Gastrocnemius medialis (tissue), 4 donors: Measurements from ENCODE around the gene CBARP. TPM values are rescaled to one million over a fixed set of nuclear protein-coding genes. Genes with fewer than 3 reads are reported as not detected.

Experiments used
- ATAC-seq, 2 donors: fragments of 150-250 bp; one replicate each; pipeline ENCODE4 v1.9.1; 2016
- DNase-seq, 2 donors: peaks; one replicate each; pipeline ENCODE4 v3.0.0-alpha.2; 2019
- H3K27ac ChIP-seq, 4 donors: fragments of 200-600 bp; sonication (generic); 1 replicate in 1 of 4; 2 replicates in 3 of 4; pipeline ENCODE4 v1.5.1; 2016 to 2018; ENCODE audit warnings: mild to moderate bottlenecking in 2 of 4, moderate library complexity in 1 of 4
- H3K27me3 ChIP-seq, 3 donors: fragments of 200-600 bp; sonication (generic) in 2 of 3; 1 replicate in 1 of 3; 2 replicates in 2 of 3; pipeline versions ENCODE4 v1.5.1 to v1.6.0; 2016 to 2019; ENCODE audit warnings: mild to moderate bottlenecking in 1 of 3, moderate library complexity in 1 of 3
- H3K36me3 ChIP-seq, 2 donors: fragments of 200-600 bp; sonication (generic) in 1 of 2; one replicate each; pipeline ENCODE4 v1.5.1; 2017 to 2018
- H3K4me1 ChIP-seq, 2 donors: fragments of 200-600 bp; sonication (generic) in 1 of 2; one replicate each; pipeline ENCODE4 v1.5.1; 2016 to 2017; ENCODE audit warnings: mild to moderate bottlenecking in 2 of 2
- H3K4me3 ChIP-seq, 4 donors: fragments of 200-600 bp; sonication (generic) in 3 of 4; 1 replicate in 1 of 4; 2 replicates in 3 of 4; pipeline ENCODE4 v1.5.1; 2016 to 2019; ENCODE audit warnings: mild to moderate bottlenecking in 2 of 4
- H3K9me3 ChIP-seq, 3 donors: fragments of 200-600 bp; sonication (generic) in 2 of 3; 1 replicate in 1 of 3; 2 replicates in 2 of 3; pipeline ENCODE4 v1.5.1; 2016 to 2019
- POLR2A ChIP-seq, 2 donors: fragments of 450-650 bp; IDR thresholded peaks; one replicate each; pipeline ENCODE4 v1.6.1; 2017; ENCODE audit warnings: antibody characterized with exemption in 2 of 2, mild to moderate bottlenecking in 2 of 2, moderate library complexity in 2 of 2
- in situ Hi-C, 4 donors: fragments of 200-750 bp; cut with MboI; loops; one replicate each; pipeline versions ENCODE4 v1.15.0 to v1.8.0; 2017; ENCODE audit warnings: low sequenced_read_pairs in 4 of 4
- intact Hi-C: fragments of 100-400 bp; cut with DNase I; formaldehyde crosslinking; loops from one replicate; pipeline ENCODE4 v1.15.1; 2023; ENCODE audit warnings: low total_unique reads
- total RNA-seq, 4 donors: library from RNA; depleted of rRNA; stranded (reverse); fragments of >200 nt; gene quantifications; one replicate each; pipeline versions ENCODE4 v1.1.0 to v1.2.3, GENCODE V29; 2016
- TF ChIP-seq, protein P1 (sequence below), 5 experiments: fragments of 450-650 bp in 3 of 5; fragments of 200-600 bp in 2 of 5; sonication (generic) in 2 of 5; IDR thresholded peaks in 4 of 5; conservative IDR thresholded peaks in 1 of 5; 1 replicate in 4 of 5; 2 replicates in 1 of 5; pipeline ENCODE4 v1.5.1; 2016 to 2019; ENCODE audit warnings: antibody characterized with exemption in 5 of 5, mild to moderate bottlenecking in 3 of 5, moderate library complexity in 3 of 5

The CBARP gene
- total RNA-seq, 4 donors from 2014 or later = 0.10 to 1.3 (median 0.53) TPM

DNA sequence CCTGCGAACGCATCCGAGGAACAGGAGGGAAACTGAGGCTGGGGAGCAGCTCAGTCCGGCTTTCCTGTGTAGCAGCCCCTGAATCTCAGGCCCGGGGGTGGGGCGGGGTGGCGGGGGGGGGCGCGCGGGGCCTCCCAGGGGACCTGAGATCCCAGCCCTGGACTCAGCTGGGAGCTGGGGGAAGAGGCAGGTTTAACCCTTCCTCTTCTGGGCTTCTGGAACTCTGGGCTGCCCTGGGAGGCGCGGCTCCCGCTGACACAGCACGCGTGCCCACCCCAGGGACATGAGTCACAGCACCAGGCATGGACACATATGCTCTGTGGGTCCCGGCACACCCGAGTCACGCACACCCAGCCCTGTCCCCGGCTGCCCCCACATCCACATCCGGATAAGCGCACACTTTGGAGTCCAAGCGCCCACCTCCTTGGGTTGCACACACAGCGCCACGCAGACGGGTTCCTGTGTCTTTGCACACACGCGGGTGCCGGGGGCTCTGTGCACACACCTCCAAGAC, 27.9 kb upstream of the CBARP start:
- H3K4me1 ChIP-seq = peaks cover 50 to 56% of the 10 kb centered on the region in 2 donors
- in situ Hi-C loops (no loop called here), intact Hi-C loops (loop anchor here (1.0 to 2.0 kb wide), 2 partner anchors 12 to 51 kb away; no protein-coding TSS in a partner anchor)
- H3K9me3 ChIP-seq = no peaks in the 10 kb centered on the region
- DNase-seq = peak in 1 of 2 donors; percentile 81
- H3K4me3 ChIP-seq = peak overlapping the region; percentile 37 to 86 (median 60)
- peak overlapping the region; percentile 92 to 99 (median 98) for H3K27ac ChIP-seq
- TF ChIP-seq, protein P1, sequence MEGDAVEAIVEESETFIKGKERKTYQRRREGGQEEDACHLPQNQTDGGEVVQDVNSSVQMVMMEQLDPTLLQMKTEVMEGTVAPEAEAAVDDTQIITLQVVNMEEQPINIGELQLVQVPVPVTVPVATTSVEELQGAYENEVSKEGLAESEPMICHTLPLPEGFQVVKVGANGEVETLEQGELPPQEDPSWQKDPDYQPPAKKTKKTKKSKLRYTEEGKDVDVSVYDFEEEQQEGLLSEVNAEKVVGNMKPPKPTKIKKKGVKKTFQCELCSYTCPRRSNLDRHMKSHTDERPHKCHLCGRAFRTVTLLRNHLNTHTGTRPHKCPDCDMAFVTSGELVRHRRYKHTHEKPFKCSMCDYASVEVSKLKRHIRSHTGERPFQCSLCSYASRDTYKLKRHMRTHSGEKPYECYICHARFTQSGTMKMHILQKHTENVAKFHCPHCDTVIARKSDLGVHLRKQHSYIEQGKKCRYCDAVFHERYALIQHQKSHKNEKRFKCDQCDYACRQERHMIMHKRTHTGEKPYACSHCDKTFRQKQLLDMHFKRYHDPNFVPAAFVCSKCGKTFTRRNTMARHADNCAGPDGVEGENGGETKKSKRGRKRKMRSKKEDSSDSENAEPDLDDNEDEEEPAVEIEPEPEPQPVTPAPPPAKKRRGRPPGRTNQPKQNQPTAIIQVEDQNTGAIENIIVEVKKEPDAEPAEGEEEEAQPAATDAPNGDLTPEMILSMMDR (IDR thresholded peaks at IDR 0.05 in 4 of 5, conservative IDR thresholded peaks at IDR 0.05 in 1 of 5) = no peak
- TF ChIP-seq POLR2A (IDR thresholded peaks at IDR 0.05) = no peak
- ATAC-seq = no peak
- no peaks in the 10 kb centered on the region for H3K27me3 ChIP-seq
- H3K36me3 ChIP-seq = no peaks in the 10 kb centered on the region

- TF ChIP-seq, protein P1 (IDR thresholded peaks at IDR 0.05 in 4 of 5, conservative IDR thresholded peaks at IDR 0.05 in 1 of 5) = no peak
- TF ChIP-seq POLR2A (IDR thresholded peaks at IDR 0.05) = no peak
- intact Hi-C loops = no loop called here
- ATAC-seq (no peak), DNase-seq (peak in 1 of 2 donors; percentile 77)
- H3K27ac ChIP-seq = peak overlapping the region; percentile 92 to 99 (median 98)
- no peak overlapping the region for H3K4me3 ChIP-seq
- no peaks in the 10 kb centered on the region for H3K27me3 ChIP-seq
- in situ Hi-C loops = no loop called here
- H3K36me3 ChIP-seq = no peaks in the 10 kb centered on the region
- H3K4me1 ChIP-seq = peaks cover 53 to 56% of the 10 kb centered on the region in 2 donors
- no peaks in the 10 kb centered on the region for H3K9me3 ChIP-seq
These were observed 27.2 kb upstream of the CBARP start for GRCh38 chr19:1264801-1265614.

DNA sequence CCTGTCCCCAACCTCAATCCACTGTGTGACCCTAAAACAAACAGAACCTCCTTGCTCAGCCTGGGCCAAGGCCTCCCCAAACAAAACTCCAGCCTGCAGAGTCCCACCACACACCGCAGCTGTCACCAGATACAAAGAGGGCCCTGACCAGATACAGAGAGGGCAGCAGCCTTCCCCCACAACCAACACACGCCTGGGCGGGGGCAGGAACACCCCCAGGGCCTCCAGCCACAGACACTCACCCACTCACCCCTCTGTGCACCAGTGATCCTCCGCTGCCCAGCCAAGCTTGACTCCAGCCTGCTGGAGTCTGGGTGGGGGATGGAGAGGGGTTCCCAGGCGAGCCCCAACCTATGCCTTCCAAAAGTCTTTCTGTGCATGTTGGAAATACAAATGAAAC, 25.4 kb upstream of the CBARP start:
- Histone ChIP-seq H3K4me3 (no peak overlapping the region), H3K4me1 (peaks cover 53 to 60% of the 10 kb centered on the region in 2 donors)
- TF ChIP-seq, protein P1 (IDR thresholded peaks at IDR 0.05 in 4 of 5, conservative IDR thresholded peaks at IDR 0.05 in 1 of 5) = no peak
- TF ChIP-seq POLR2A (IDR thresholded peaks at IDR 0.05) = no peak

GRCh38 chr19:1262623-1263123, 24.9 kb upstream of the CBARP start:
- H3K4me1 ChIP-seq = peaks cover 53 to 55% of the 10 kb centered on the region in 2 donors
- DNase-seq = no peak
- no peak overlapping the region for H3K4me3 ChIP-seq
- in situ Hi-C loops = no loop called here
- H3K27ac ChIP-seq = peak overlapping the region; percentile 83 to 99 (median 93)
- H3K27me3 ChIP-seq = no peaks in the 10 kb centered on the region
- H3K36me3 ChIP-seq = peaks cover 0 to 3% of the 10 kb centered on the region in 2 donors
- ATAC-seq = no peak
- intact Hi-C loops = no loop called here
- TF ChIP-seq, protein P1 (IDR thresholded peaks at IDR 0.05 in 4 of 5, conservative IDR thresholded peaks at IDR 0.05 in 1 of 5) = no peak
- TF ChIP-seq POLR2A (IDR thresholded peaks at IDR 0.05) = no peak
- no peaks in the 10 kb centered on the region for H3K9me3 ChIP-seq

More for the DNA sequence above, 25.4 kb upstream of the CBARP start:
- ATAC-seq (no peak), DNase-seq (no peak)
- Histone ChIP-seq H3K27me3 (no peaks in the 10 kb centered on the region), H3K9me3 (no peaks in the 10 kb centered on the region), H3K27ac (peak overlapping the region; percentile 83 to 99 (median 93)), H3K36me3 (no peaks in the 10 kb centered on the region)
- intact Hi-C loops (no loop called here), in situ Hi-C loops (no loop called here)
